NCI-H748 treated with DMSO at 0.1 percent for 48 hours (cell line): ENCODE measurements around the gene KMT2B.
"Not testable (repeated sequence)": the region's sequence is repeated elsewhere in the genome, so short reads cannot be mapped to it uniquely, and the experiment has no call there.

Source experiments
- DNase-seq: peaks from one replicate; lab custom pipeline; 2025; lab: John Stamatoyannopoulos, UW

Gene KMT2B

GRCh38 chr19:35757231-35757748, 39.5 kb downstream of the KMT2B start:
- DNase-seq, result no peak

- DNase-seq, result peak; percentile 99
Measured at GRCh38 chr19:35757749-35758608, 40.2 kb downstream of the KMT2B start, which contains the start of gene PROSER3. Gene PROSER3 (plus strand): TSS chr19:35758176. CDS start chr19:35758216, 40 bp downstream.

- DNase-seq, result no peak
Measured at GRCh38 chr19:35759697-35760096, 41.9 kb downstream of the KMT2B start.

- no peak for DNase-seq
Measured at GRCh38 chr19:35760711-35761349, 43.0 kb downstream of the KMT2B start.

GRCh38 chr19:35764432-35765315, 46.9 kb downstream of the KMT2B start:
- no peak for DNase-seq

GRCh38 chr19:35766571-35767104, 48.8 kb downstream of the KMT2B start:
- DNase-seq, result no peak

GRCh38 chr19:35767288-35768081, 49.7 kb downstream of the KMT2B start:
- no peak for DNase-seq

- no peak for DNase-seq
Measured at GRCh38 chr19:35768082-35768421, 50.2 kb downstream of the KMT2B start.

GRCh38 chr19:35772362-35772761, 54.6 kb downstream of the KMT2B start:
- not testable (repeated sequence) for DNase-seq

GRCh38 chr19:35773020-35773806, 55.4 kb downstream of the KMT2B start:
- DNase-seq, result no peak

GRCh38 chr19:35774274-35775045, 56.7 kb downstream of the KMT2B start:
- no peak for DNase-seq

- DNase-seq, result no peak
Measured at GRCh38 chr19:35775046-35775297, 57.2 kb downstream of the KMT2B start.

- peak; percentile 99 for DNase-seq
Measured at GRCh38 chr19:35775298-35776101, 57.7 kb downstream of the KMT2B start, which contains the start of gene ARHGAP33. Gene ARHGAP33 (plus strand): TSS chr19:35775564. CDS start chr19:35775659, 95 bp downstream.

- no peak for DNase-seq
Measured at GRCh38 chr19:35776102-35776788, 58.4 kb downstream of the KMT2B start.

- no peak for DNase-seq
Measured at GRCh38 chr19:35777086-35777841, 59.5 kb downstream of the KMT2B start.

GRCh38 chr19:35777961-35778360, 60.2 kb downstream of the KMT2B start:
- DNase-seq, result no peak

GRCh38 chr19:35779033-35779432, 61.2 kb downstream of the KMT2B start:
- no peak for DNase-seq
